Fibroblast of skin of left biceps (primary cell): ENCODE results near the gene UGT2B15.
"Not testable (repeated sequence)": the region's sequence is repeated elsewhere in the genome, so short reads cannot be mapped to it uniquely, and the experiment has no call there.

Experiments used
- DNase-seq, 2 experiments: peaks; one replicate each; pipeline ENCODE4 v3.0.0-alpha.2; 2013; ENCODE audit warnings: low read depth in 2 of 2

UGT2B15 gene

GRCh38 chr4:68655764-68656444 is 14.5 kb downstream of the UGT2B15 start:
- DNase-seq: no peak

- no peak for DNase-seq
Observed at GRCh38 chr4:68654946-68655721, 15.3 kb downstream of the UGT2B15 start.

DNA sequence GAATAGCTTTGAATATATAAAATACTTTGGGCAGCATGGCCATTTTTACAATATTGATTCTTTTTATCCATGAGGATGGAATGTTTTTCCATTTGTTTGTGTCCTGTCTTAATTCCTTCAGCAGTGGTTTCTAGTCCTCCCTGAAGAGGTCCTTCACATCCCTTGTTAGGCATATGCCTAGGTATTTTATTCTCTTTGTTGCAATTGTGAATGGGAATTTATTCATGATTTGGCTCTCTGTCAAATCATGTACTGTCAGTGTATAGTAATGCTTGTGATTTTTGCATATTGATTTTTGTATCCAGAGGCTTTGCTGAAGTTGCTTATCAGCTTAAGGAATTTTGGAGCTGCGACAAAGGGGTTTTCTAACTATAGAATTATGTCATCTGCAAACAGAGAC is 18.5 kb downstream of the UGT2B15 start:
- no peak for DNase-seq

DNA sequence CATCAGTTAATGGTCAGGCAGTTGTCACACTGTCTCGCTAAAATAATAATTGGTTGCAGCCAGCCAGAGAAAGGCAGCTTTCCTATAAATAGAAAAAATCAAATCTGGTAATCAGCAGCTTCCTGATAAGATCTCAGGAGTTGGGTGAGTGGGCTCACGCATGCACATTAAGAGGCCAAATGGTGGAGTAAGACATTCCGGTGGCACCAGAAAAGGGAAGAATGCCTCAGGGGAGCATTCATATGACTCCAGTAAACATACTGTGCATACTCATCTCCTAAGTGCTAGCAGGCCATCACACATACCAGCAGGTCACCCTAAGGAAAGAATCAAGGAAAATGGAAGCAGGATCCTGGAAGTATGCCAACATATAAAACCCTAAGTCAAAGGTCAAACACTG is 40.1 kb downstream of the UGT2B15 start:
- DNase-seq: no peak

DNA sequence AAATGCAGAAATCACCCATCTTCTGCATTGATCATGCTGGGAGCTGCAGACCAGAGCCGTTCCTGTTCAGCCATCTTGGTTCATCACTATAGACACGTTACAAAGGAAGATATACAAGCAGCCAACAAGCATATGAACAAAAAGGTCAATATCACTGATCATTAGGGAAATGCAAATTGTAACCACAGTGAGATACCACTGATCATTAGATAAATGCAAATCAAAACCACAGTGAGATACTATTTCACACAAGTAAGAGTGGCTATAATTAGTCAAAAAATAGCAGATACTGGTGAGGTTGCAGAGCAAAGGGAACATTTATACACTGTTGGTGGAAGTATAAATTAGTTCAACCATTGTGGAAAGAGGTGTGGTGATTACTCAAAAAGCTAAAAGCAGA is 47.7 kb downstream of the UGT2B15 start:
- not testable (repeated sequence) for DNase-seq

GRCh38 chr4:68617003-68617698 is 53.3 kb downstream of the UGT2B15 start:
- no peak for DNase-seq

DNA sequence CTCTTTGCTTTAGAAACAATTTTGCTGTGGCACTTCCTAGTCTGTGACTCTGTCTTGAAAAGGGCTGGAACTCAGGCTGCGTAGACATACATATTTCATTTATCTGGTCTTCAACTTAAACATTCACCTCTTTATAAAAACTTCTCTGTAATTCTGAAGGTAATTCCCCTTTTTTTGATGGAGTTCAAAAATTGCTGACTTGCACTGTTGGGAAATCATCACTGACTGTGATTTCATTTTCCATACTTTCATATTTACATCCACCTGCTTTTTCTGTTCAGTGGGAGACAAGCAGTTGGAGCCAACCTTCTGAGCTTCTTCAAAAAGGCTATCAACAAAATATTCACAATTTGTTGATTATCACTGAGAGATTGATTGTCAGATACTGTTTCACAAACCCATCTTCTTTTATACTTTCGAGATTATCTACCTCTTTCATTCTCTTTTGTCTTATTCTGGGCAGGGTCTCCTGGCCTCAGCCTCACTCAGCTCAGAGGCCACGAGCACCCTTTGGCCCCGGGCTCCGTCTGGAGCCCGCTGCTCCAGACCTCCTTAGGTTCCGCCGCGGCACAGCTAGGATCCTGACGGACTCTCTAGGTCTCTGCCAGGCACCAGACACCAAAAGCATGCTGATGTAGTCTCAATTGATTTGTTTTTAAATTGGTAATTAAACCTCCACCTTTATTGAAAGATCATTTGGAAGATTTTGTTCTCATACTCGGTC is 54.6 kb downstream of the UGT2B15 start:
- DNase-seq: no peak

GRCh38 chr4:68613752-68614151 is 56.7 kb downstream of the UGT2B15 start:
- no peak for DNase-seq

- DNase-seq: no peak
Observed at GRCh38 chr4:68606240-68606639, 64.2 kb downstream of the UGT2B15 start.

DNA sequence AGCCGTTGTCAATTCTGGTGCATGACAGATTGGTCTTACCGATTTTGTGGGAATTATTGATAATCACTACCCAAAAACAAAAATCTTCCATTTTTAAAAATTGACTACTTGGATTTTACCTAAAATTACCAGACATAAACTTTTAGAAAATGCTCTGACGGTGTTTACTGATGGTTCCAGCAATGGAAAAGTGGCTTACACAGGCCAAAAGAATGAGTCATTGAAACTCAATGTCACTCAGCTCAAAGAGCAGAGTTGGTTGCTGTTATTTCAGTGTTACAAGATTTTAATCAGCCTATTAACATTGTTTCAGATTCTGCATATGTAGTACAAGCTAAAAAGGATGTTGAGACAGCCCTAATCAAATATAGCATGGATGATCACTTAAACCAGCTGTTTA is 71.3 kb downstream of the UGT2B15 start:
- no peak for DNase-seq

DNA sequence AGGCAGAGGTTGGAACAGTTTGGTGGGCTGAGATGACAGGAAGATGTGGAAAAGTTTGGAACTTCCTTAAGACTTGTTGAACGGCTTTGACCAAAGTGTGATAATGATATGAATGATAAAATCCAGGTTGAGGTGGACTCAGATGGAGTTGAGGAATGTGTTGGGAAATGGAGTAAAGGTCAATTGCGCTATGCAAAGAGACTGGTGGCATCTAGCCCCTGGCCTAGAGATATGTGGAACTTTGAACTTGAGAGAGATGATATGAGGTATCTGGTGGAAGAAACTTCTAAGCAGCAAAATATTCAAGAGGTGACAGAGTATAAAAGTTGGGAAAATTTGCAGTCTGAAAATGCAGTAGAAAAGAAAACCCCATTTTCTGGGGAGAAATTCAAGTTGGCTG is 73.0 kb downstream of the UGT2B15 start:
- DNase-seq: no peak
